GM12878 (cell line): ENCODE results near the gene DGKB. TPM values are rescaled to one million over a fixed set of nuclear protein-coding genes. Genes with fewer than 3 reads are reported as not detected.

ENCODE experiments used
- ATAC-seq: fragments of 200-7000 bp; cut with Tn5 transposase; 3 replicates; pipeline ENCODE4 v1.9.1; 2020; ENCODE audit warnings: mild to moderate bottlenecking, moderate library complexity
- BruUV-seq: library from RNA; stranded (reverse); fragments of 400-500 nt; replicated peaks from 2 replicates; lab custom pipeline; 2021; lab: Mats Ljungman, UMichigan
- CTCF ChIA-PET: fragments of 300-600 bp; sonication (Branson Sonifier 250); formaldehyde crosslinking; extraction: SDS; loops from one replicate; lab custom pipeline; 2021; ENCODE audit warnings: inconsistent platforms; lab: Yijun Ruan, JAX
- POLR2A ChIA-PET: fragments of 350-600 bp; formaldehyde crosslinking; extraction: SDS; loops from one replicate; lab custom pipeline; 2021; ENCODE audit warnings: inconsistent platforms; lab: Charles Lee
- RAD21 ChIA-PET: fragments of 300-600 bp; sonication (Branson Sonifier 250); formaldehyde crosslinking; loops from one replicate; lab custom pipeline; 2023; ENCODE audit warnings: antibody characterized with exemption; ENCODE audit not compliant: unreplicated experiment; lab: Charles Lee
- SMC1A ChIA-PET: fragments of 300-600 bp; sonication (Branson Sonifier 250); formaldehyde crosslinking; loops from one replicate; lab custom pipeline; 2023; ENCODE audit not compliant: unreplicated experiment, uncharacterized antibody; lab: Charles Lee
- DNase-seq: peaks from one replicate; pipeline ENCODE4 v3.0.0-alpha.2; 2011; ENCODE audit warnings: low read depth, low spot score
- FAIRE-seq: peaks from 3 replicates; lab custom pipeline; 2011; peaks lifted over from hg19 to GRCh38; lab: Jason Lieb, UNC
- H2AFZ ChIP-seq: 2 replicates; pipeline ENCODE4 v1.6.0; 2011; ENCODE audit warnings: low read depth, low read length, control low read depth; ENCODE audit not compliant: control insufficient read depth
- H3K27ac ChIP-seq: 2 replicates; pipeline ENCODE4 v1.5.1; 2011; ENCODE audit warnings: control low read depth; ENCODE audit not compliant: control insufficient read depth, insufficient read depth
- H3K27me3 ChIP-seq, 2 experiments: replicated peaks in 1 of 2; 2 replicates each; pipeline versions ENCODE4 v1.6.0 to v1.6.1; 2011; ENCODE audit warnings: low read length in 1 of 2; ENCODE audit not compliant: control insufficient read depth in 2 of 2, insufficient read depth in 2 of 2
- H3K36me3 ChIP-seq, 2 experiments: 2 replicates each; pipeline ENCODE4 v1.5.1; 2011; ENCODE audit warnings: low read length in 1 of 2; ENCODE audit not compliant: control insufficient read depth in 2 of 2, insufficient read depth in 2 of 2
- H3K4me1 ChIP-seq: 2 replicates; pipeline ENCODE4 v1.6.1; 2011; ENCODE audit warnings: mild to moderate bottlenecking, low read length, moderate library complexity, mixed read lengths; ENCODE audit not compliant: control insufficient read depth, insufficient read depth
- H3K4me2 ChIP-seq: 2 replicates; pipeline ENCODE4 v1.6.0; 2011; ENCODE audit warnings: control low read depth; ENCODE audit not compliant: control insufficient read depth, insufficient read depth
- H3K4me3 ChIP-seq: fragments of 200-600 bp; sonication (generic); 2 replicates; pipeline ENCODE4 v1.5.1; 2016
- H3K79me2 ChIP-seq: 2 replicates; pipeline ENCODE4 v1.6.0; 2011; ENCODE audit warnings: low read length; ENCODE audit not compliant: control insufficient read depth, insufficient read depth
- H3K9ac ChIP-seq: 2 replicates; pipeline ENCODE4 v1.8.0; 2011; ENCODE audit warnings: low read length, control low read depth, mixed read lengths; ENCODE audit not compliant: control insufficient read depth, insufficient read depth
- H3K9me3 ChIP-seq: replicated peaks from 3 replicates; pipeline ENCODE4 v1.5.1; 2011; ENCODE audit warnings: mild to moderate bottlenecking, low read length; ENCODE audit not compliant: control insufficient read depth, insufficient read depth
- H4K20me1 ChIP-seq: 2 replicates; pipeline ENCODE4 v1.6.0; 2011; ENCODE audit not compliant: control insufficient read depth, insufficient read depth
- ATF2 ChIP-seq: IDR thresholded peaks from 2 replicates; pipeline ENCODE4 v1.6.1; 2012; ENCODE audit warnings: low read length, inconsistent platforms
- ATF3 ChIP-seq: IDR thresholded peaks from 2 replicates; pipeline ENCODE4 v1.6.1; 2011; ENCODE audit warnings: low read depth, mild to moderate bottlenecking, low read length, moderate library complexity, borderline replicate concordance; ENCODE audit errors: extremely low read depth
- BCL11A ChIP-seq: IDR thresholded peaks from 2 replicates; pipeline ENCODE4 v1.6.1; 2011; ENCODE audit warnings: low read depth, low read length
- BMI1 ChIP-seq: fragments of 450-650 bp; IDR thresholded peaks from 2 replicates; pipeline ENCODE4 v1.6.1; 2016; ENCODE audit warnings: mild to moderate bottlenecking, moderate library complexity, borderline replicate concordance
- E4F1 ChIP-seq: fragments of 450-650 bp; IDR thresholded peaks from 2 replicates; pipeline ENCODE4 v1.6.1; 2018; ENCODE audit warnings: borderline replicate concordance, mild to moderate bottlenecking; ENCODE audit not compliant: partially characterized antibody
- ETV6 ChIP-seq, 2 experiments: fragments of 450-650 bp in 1 of 2; IDR thresholded peaks in 1 of 2; conservative IDR thresholded peaks in 1 of 2; 2 replicates each; pipeline ENCODE4 v1.6.1; 2014; ENCODE audit warnings: antibody characterized with exemption in 1 of 2, borderline replicate concordance in 1 of 2, low read depth in 1 of 2, mild to moderate bottlenecking in 1 of 2, moderate library complexity in 1 of 2
- KLF5 ChIP-seq: fragments of 450-650 bp; IDR thresholded peaks from 2 replicates; pipeline ENCODE4 v1.6.1; 2014; ENCODE audit warnings: mild to moderate bottlenecking; ENCODE audit not compliant: partially characterized antibody
- NR2C2 ChIP-seq: IDR thresholded peaks from 2 replicates; pipeline ENCODE4 v1.6.1; 2011; ENCODE audit warnings: borderline replicate concordance, low read depth; ENCODE audit not compliant: control insufficient read depth, insufficient read length
- PML ChIP-seq: IDR thresholded peaks from 2 replicates; pipeline ENCODE4 v1.6.1; 2012; ENCODE audit warnings: low read length, inconsistent platforms
- POLR2AphosphoS2 ChIP-seq: IDR thresholded peaks from 2 replicates; pipeline ENCODE4 v1.6.1; 2011; ENCODE audit warnings: low read depth, mild to moderate bottlenecking, low read length, improper control_type of control experiment, moderate library complexity
- RELA ChIP-seq: fragments of 450-650 bp; IDR thresholded peaks from 2 replicates; pipeline ENCODE4 v1.8.0; 2014; ENCODE audit warnings: borderline replicate concordance; ENCODE audit not compliant: partially characterized antibody
- SIN3A ChIP-seq: IDR thresholded peaks from 2 replicates; pipeline ENCODE4 v1.6.1; 2012; ENCODE audit warnings: low read depth, low read length, improper control_type of control experiment
- SKIL ChIP-seq: fragments of 450-650 bp; IDR thresholded peaks from 2 replicates; pipeline ENCODE4 v1.6.1; 2017; ENCODE audit warnings: mild to moderate bottlenecking, low read depth, inconsistent platforms; ENCODE audit not compliant: poor library complexity, severe bottlenecking
- SUPT20H ChIP-seq: IDR thresholded peaks from 2 replicates; pipeline ENCODE4 v1.6.1; 2011; ENCODE audit warnings: low read depth, mild to moderate bottlenecking, low read length, moderate library complexity, borderline replicate concordance; ENCODE audit not compliant: control insufficient read depth
- TCF3 ChIP-seq: IDR thresholded peaks from 2 replicates; pipeline ENCODE4 v1.6.1; 2012; ENCODE audit warnings: low read depth, mild to moderate bottlenecking, low read length, borderline replicate concordance; ENCODE audit not compliant: insufficient read depth
- ZNF217 ChIP-seq: fragments of 450-650 bp; IDR thresholded peaks from 2 replicates; pipeline ENCODE4 v1.6.1; 2017; ENCODE audit warnings: antibody characterized with exemption, mild to moderate bottlenecking
- ZNF384 ChIP-seq: IDR thresholded peaks from 2 replicates; pipeline ENCODE4 v1.6.1; 2012; ENCODE audit warnings: low read depth, mild to moderate bottlenecking, low read length, improper control_type of control experiment, borderline replicate concordance
- WGBS: methylation state at CpG from one replicate; pipeline ENCODE4 v1.1.6; 2016; ENCODE audit warnings: low lambda C conversion rate; ENCODE audit not compliant: insufficient replicate concordance, insufficient coverage; ENCODE audit errors: missing lambda C conversion rate; 5-methylcytosine and 5-hydroxymethylcytosine counted together
- in situ Hi-C: fragments of 300-500 bp; cut with MboI; formaldehyde crosslinking; loops from 9 replicates; pipeline ENCODE4 v1.14.3; 2018; ENCODE audit warnings: mixed read lengths
- intact Hi-C: fragments of 100-400 bp; cut with micrococcal nuclease; formaldehyde crosslinking; loops from one replicate; pipeline ENCODE4 v1.14.2; 2022; ENCODE audit not compliant: unreplicated experiment
- polyA plus RNA-seq, 11 experiments: library from polyadenylated mRNA; depleted of rRNA in 4 of 11; unstranded in 6 of 11; stranded (reverse) in 5 of 11; fragments of >200 nt; fragmentation: Nextera tagmentation in 4 of 11; fragmentation: Illumina TruSeq in 1 of 11; extraction: Ambion mirVana in 4 of 11; extraction: Trizol in 1 of 11; gene quantifications; 1 replicate in 1 of 11; 2 replicates in 10 of 11; pipeline versions ENCODE4 v1.2.1 to v1.2.3, GENCODE V29; 2011 to 2016; ENCODE audit warnings: inconsistent platforms in 2 of 11, missing spikeins in 2 of 11, low read depth in 1 of 11
- total RNA-seq, 4 experiments: library from RNA; depleted of rRNA in 3 of 4; stranded (reverse); fragments of >200 nt in 3 of 4; fragmentation: Illumina TruSeq in 1 of 4; extraction: Trizol in 1 of 4; gene quantifications; 2 replicates each; pipeline versions ENCODE4 v1.2.1 to v1.2.3, GENCODE V29; 2013 to 2021

The DGKB gene
- total and polyA plus RNA-seq, 10 of the 15 experiments (the other 5 are each of a cell fraction or from before 2014, with no cell fraction given) = 0.02 to 0.10 (median 0.04) TPM; not detected in 6

GRCh38 chr7:14604606-14605005, 297.9 kb downstream of the DGKB start:
- BruUV-seq = no TSS peak
- TF ChIP-seq ETV6 (conservative IDR thresholded peaks at IDR 0.05 in 1 of 2, IDR thresholded peaks at IDR 0.05 in 1 of 2; ENCODE audit: borderline replicate concordance in 1 of 2, low read depth in 1 of 2) = no peak
- TF ChIP-seq E4F1 = no peak
- no peak for TF ChIP-seq RELA
- TF ChIP-seq PML = no peak
- no peak for TF ChIP-seq ZNF384
- TF ChIP-seq KLF5 = no peak
- no peak for TF ChIP-seq TCF3
- TF ChIP-seq SUPT20H = no peak
- no peak for TF ChIP-seq BMI1
- TF ChIP-seq NR2C2 = no peak
- no peak for TF ChIP-seq ATF2
- no peak for TF ChIP-seq SKIL
- TF ChIP-seq SIN3A = no peak
- no peak for TF ChIP-seq BCL11A
- TF ChIP-seq POLR2AphosphoS2 = no peak
- no peak for TF ChIP-seq ATF3
- TF ChIP-seq ZNF217 = no peak
- 3% methylated on average over 2 of the region's 2 CpGs for WGBS
- no peak for ATAC-seq
- Histone ChIP-seq H3K4me1 (no peaks in the 10 kb centered on the region), H3K9ac (no peak overlapping the region), H3K79me2 (no peaks in the 10 kb centered on the region), H3K27me3 (no peaks in the 10 kb centered on the region), H3K9me3 (no peaks in the 10 kb centered on the region), H3K36me3 (no peaks in the 10 kb centered on the region), H3K4me2 (no peak overlapping the region), H3K27ac (no peak overlapping the region), H4K20me1 (no peaks in the 10 kb centered on the region), H3K4me3 (no peak overlapping the region), H2AFZ (no peak overlapping the region)
- DNase-seq = no peak
- intact Hi-C loops (no loop called here), in situ Hi-C loops (no loop called here)
- POLR2A ChIA-PET = no interaction called here
- CTCF ChIA-PET = no interaction called here
- SMC1A ChIA-PET = interaction anchor here (1.9 kb wide), 1 partner anchor 9 kb away, joined by 5 read pairs; no protein-coding TSS in a partner anchor
- RAD21 ChIA-PET = no interaction called here
- no peak for FAIRE-seq
